ENCODE data around the gene MTLN.
"Not testable (repeated sequence)": the region's sequence is repeated elsewhere in the genome, so short reads cannot be mapped to it uniquely, and the experiment has no call there.

MTLN gene

GRCh38 chr2:110211938-110212858 is at the start of gene MTLN:
TSS of gene MTLN (minus strand) at chr2:110212547. CDS start at chr2:110212525, 22 bp downstream.
- peak; percentile 75 for DNase-seq

GRCh38 chr2:110261910-110262309 is 49.6 kb upstream of the MTLN start:
- not testable (repeated sequence) for DNase-seq

GRCh38 chr2:110248081-110248795 is 35.9 kb upstream of the MTLN start:
- not testable (repeated sequence) for DNase-seq

- not testable (repeated sequence) for DNase-seq
These were observed 33.4 kb upstream of the MTLN start for GRCh38 chr2:110245488-110246435.

DNA sequence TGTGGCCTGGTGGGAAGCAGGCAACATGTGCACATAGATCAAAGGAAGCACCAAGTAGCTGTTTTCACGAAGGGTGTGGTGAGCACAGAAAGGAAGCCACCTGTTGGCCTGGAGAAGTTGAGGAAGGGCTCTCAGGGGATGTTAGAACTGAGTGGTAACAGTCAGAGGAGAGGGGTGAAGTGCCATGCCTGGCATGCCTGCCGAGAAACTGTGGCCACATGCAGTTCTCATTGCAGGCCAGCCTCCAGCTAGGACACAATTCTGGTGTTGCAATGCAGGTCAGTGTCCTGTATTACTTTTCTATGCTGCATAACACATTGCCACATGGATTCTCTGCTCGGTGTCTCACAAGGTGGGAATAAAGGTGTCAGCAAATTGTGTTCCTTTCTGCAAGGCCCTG is 30.9 kb upstream of the MTLN start:
- DNase-seq = not testable (repeated sequence)

DNA sequence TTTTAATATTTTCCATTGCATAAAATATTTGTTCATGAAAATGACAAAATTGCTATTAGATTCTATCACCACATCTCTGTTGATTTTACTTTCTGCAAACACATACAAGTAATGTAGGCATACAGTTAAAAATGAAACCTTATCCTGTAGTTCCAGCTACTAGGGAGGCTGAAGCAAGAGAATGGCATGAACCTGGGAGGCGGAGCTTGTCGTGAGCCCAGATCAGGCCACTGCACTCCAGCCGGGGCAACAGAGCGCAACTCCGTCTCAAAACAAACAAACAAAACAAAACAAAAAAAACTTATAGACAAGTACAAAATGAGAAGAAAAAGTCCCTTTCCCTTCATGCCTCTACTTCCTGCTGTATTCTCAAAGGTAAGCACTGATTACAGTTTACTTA is 22.2 kb upstream of the MTLN start:
- not testable (repeated sequence) for DNase-seq

GRCh38 chr2:110229886-110230285 is 17.5 kb upstream of the MTLN start:
- DNase-seq = not testable (repeated sequence)

DNA sequence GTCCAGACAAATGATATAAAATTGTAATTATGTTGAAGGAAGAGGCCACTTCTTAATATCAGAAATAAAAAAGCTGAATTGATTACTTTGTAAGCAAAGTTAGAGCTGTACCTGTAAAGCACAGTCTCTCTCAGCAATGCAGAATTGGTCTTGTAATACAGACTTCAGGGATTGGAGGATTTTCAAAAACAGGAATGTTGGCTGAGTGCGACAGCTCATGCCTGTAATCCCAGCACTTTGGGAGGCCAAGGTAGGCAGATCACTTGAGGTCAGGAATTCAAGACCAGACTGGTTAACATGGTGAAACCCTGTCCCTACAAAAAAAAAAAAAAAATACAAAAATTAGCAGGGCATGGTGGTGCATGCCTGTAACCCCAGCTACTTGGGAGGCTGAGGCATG is 10.3 kb upstream of the MTLN start:
- DNase-seq = not testable (repeated sequence)

DNA sequence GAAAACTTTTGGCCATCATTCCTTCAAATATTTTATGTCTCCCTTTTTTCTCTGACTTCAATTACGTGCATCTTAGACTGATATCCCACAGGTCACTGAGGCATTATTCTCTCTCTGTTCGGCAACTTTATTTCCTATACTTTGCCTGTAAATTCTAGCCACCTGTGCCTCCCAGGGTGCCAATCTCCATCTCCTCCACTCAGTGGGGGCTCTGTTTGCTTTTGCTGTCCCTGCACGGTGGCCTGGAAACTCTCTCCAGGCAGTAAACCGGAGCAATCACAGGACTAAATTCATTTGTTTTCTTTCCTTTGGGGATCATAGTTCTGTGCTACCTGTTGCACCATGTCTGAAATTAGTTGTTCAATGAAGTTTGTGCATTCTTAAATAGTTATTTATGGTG is 9.6 kb upstream of the MTLN start:
- DNase-seq = no peak

GRCh38 chr2:110220190-110220564 is 7.8 kb upstream of the MTLN start:
- no peak for DNase-seq

- DNase-seq = no peak
These were observed 7.3 kb upstream of the MTLN start for GRCh38 chr2:110219496-110220189.

GRCh38 chr2:110218889-110219288 is 6.5 kb upstream of the MTLN start:
- not testable (repeated sequence) for DNase-seq

- no peak for DNase-seq
These were observed 4.5 kb upstream of the MTLN start for GRCh38 chr2:110216803-110217202.

GRCh38 chr2:110216199-110216598 is 3.9 kb upstream of the MTLN start:
- no peak for DNase-seq

- DNase-seq = no peak
These were observed 3.3 kb upstream of the MTLN start for GRCh38 chr2:110215566-110216158.

DNA sequence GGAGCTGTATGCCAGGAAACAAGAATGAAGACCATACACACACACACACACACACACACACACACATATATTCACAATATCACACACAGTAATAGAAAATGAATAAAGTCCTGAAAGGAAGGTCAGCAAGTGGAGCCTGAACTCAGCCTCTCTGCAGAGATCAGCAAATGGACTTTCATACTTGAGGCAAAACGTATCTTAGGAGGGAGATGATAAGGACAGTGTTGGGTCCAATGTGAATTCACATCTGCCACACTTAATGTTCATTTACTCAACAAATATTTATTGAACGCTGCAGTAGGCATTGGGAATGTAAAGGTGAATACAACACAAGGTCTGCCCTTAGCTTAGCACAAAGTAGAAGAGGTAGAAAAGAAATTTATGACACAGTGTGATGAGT is 2.7 kb upstream of the MTLN start:
- DNase-seq = no peak

- not testable (repeated sequence) for DNase-seq
These were observed 1.2 kb upstream of the MTLN start for GRCh38 chr2:110213522-110213921.

- peak; percentile 32 for DNase-seq
These were observed 6.5 kb downstream of the MTLN start for GRCh38 chr2:110205660-110206455.

DNA sequence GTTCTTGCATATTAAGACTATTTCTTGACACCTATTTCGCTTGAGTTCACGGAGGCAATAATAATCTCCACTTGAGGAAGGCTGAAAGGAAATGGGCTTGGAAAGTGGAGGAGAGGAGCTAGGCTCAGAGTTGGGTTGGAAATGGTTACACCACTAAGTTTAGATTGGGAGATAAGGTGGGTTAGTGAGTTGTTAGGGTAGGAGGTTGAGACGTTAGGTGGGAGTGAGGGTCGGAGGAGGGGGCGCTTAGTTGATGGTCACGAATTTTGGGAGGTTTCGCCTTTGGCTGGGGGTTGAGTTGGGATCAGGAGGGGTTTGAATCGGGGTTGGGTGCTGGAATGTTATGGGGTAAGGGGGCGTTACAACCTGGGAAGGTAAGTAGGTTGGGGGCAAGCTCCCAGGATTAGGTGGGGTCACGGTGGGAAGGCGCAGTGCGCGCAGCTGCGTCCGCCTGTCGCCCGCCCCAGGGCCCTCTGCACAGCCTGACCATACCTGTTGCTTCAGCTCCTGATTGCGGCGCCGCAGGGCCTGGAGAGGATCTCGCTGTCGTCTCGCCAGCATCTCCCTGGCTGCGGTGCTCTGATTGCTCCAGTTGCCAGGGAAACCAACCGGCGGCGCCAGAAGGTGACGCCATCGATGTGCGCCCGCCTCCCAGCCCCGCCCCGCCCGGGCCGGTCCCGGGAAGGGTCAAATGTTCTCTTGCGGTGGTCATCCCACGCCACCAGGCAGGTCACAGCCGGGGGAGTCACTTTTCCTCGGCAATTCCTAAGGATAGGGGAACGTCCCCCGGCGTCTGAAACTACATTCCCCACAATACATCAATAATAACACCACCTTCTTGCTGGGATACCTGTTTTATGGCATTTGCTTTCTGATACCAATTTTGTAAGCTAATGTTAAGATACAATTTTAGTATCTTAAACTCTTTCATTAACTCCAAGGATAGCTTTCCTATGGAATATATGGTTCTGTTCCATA is 7.7 kb downstream of the MTLN start, which contains the start of gene NPHP1:
NPHP1 (minus strand) TSS at position 606 of the 978 bp plus-strand sequence; CDS start at position 561, 45 bp downstream.
- DNase-seq = peak; percentile 75

Measured in hematopoietic multipotent progenitor cell treated with erythropoietin and hydrocortisone succinate and interleukin-3 and kit ligand, for 8 days (in vitro differentiated cells).